Measurements from ENCODE around the gene ZNF699.
"Not testable (repeated sequence)": the region's sequence is repeated elsewhere in the genome, so short reads cannot be mapped to it uniquely, and the experiment has no call there.

The ZNF699 gene

GRCh38 chr19:9289231-9289884, 20.3 kb downstream of the ZNF699 start:
- no peak for DNase-seq (ENCODE audit: low read depth in 2 of 2)

DNA sequence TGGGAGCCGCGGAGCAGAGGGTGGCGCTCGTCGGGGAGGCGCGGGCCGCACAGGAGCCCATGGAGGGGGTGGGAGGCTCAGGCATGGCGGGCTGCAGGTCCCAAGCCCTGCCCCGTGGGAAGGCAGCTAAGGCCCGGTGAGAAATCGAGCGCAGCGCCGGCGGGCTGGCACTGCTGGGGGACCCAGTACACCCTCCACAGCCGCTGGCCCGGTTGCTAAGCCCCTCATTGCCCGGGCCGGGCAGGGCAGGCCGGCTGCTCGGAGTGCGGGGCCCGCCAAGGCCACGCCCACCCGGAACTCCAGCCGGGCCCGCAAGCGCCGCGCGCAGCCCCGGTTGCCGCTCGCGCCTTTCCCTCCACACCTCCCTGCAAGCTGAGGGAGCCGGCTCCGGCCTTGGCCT, 26.2 kb downstream of the ZNF699 start:
- not testable (repeated sequence) for DNase-seq (ENCODE audit: low read depth in 2 of 2)

GRCh38 chr19:9251236-9251635, 58.4 kb downstream of the ZNF699 start:
- no peak for DNase-seq (ENCODE audit: low read depth in 2 of 2)

- DNase-seq (ENCODE audit: low read depth in 2 of 2) = no peak
These were observed 59.0 kb downstream of the ZNF699 start, which contains the start of gene OR7E24 for GRCh38 chr19:9250630-9251029. Gene OR7E24, plus strand, starts transcription at chr19:9250930. Its CDS starts 114 bp downstream, at chr19:9251044.
